Epithelial cell of esophagus (primary cell): Measurements from ENCODE around the gene YWHAQ.

ENCODE experiments used
- DNase-seq: peaks from one replicate; pipeline ENCODE4 v3.0.0; 2010; ENCODE audit warnings: low read depth
- H3K4me3 ChIP-seq: 2 replicates; pipeline ENCODE4 v1.5.1; 2011; ENCODE audit warnings: mild to moderate bottlenecking, low read length, control low read depth
- TF ChIP-seq, protein P1 (sequence below): IDR thresholded peaks from 2 replicates; pipeline ENCODE4 v1.5.1; 2011; ENCODE audit warnings: low read depth, mild to moderate bottlenecking, low read length, control low read depth, inconsistent platforms; ENCODE audit not compliant: insufficient read depth; ENCODE audit errors: missing control alignments

The YWHAQ gene

DNA sequence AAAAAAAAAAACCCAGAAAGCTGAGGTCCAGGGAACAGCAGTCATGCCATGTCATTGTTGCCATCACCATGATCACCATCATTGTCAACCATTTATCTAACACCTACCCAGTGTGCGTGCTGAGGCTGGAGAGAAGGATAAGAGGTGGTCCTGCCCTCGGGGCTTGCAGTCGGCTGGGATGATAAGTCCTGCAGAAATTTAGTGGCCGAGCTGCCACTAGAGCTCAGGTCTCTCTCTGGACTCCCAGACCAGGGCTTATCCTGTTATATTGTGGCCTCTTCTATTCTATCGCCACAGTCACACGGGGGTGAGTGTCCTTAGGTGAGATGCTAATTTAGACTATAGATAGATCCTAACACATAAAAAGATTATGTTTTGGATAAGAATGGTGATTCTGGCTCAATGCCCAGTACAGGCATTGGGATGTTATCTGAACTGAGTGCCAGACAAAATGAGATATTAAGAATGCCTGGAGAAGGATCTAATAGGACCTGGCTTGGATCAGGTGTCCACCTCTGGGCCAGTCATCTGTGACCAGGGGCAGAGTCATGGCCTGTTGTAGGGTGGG, 43.2 kb upstream of the YWHAQ start:
- no peak for DNase-seq

DNA sequence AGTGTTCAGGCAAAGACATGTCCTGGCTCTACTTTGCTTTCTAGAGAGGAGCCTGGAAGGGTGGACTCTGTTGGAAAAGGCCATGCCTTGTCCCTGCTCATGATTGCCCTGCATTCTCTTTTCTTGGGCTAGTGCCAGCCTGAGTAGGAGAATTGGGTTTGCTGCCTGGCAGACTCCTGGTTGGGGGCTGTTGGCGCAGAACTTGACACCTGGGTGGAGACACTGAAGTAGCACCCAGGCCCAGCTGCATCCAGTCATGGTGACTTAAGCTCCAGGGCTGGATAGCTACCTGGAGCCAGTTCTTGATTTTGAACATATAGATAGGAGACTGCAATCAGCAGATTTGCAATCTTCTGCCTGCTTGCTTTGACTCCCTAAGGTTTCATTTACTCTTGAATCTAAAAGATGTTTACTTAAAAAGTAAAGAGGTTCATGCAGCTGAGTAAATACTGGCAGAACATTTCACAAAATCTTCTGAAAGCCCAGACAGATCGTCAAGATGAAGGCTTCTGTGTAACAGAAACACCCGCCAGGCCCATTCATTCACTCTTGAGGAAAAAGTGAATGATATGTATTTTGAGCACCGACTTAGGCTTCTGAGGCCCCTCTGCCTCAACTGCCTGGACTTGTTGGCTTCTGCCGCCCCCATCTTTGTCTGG, 38.0 kb upstream of the YWHAQ start:
- TF ChIP-seq, protein P1, sequence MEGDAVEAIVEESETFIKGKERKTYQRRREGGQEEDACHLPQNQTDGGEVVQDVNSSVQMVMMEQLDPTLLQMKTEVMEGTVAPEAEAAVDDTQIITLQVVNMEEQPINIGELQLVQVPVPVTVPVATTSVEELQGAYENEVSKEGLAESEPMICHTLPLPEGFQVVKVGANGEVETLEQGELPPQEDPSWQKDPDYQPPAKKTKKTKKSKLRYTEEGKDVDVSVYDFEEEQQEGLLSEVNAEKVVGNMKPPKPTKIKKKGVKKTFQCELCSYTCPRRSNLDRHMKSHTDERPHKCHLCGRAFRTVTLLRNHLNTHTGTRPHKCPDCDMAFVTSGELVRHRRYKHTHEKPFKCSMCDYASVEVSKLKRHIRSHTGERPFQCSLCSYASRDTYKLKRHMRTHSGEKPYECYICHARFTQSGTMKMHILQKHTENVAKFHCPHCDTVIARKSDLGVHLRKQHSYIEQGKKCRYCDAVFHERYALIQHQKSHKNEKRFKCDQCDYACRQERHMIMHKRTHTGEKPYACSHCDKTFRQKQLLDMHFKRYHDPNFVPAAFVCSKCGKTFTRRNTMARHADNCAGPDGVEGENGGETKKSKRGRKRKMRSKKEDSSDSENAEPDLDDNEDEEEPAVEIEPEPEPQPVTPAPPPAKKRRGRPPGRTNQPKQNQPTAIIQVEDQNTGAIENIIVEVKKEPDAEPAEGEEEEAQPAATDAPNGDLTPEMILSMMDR: no peak
- no peak for DNase-seq
- no peak overlapping the region for H3K4me3 ChIP-seq

More for the DNA sequence above, 43.2 kb upstream of the YWHAQ start:
- TF ChIP-seq, protein P1: no peak
- H3K4me3 ChIP-seq: no peak overlapping the region

DNA sequence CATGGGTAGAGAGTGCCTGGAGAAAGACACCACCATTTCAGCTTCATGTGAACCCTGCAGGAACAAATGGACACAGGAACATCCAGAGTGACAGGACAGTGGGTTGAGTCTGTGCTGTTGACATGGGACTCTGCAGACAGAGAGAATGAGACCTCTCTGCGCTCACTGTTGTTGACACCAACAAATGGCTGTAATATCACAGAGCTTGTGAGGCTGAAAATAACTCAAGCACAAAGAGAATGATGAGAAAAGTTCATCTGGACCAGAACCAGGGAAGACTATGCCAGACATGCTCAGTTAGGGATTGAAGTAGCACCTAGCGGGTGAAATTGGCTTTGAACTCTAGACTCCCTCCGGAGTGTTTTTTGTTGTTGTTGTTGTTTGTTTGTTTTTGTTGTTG, 37.0 kb upstream of the YWHAQ start:
- DNase-seq: no peak
- H3K4me3 ChIP-seq: no peak overlapping the region
- TF ChIP-seq, protein P1: no peak

DNA sequence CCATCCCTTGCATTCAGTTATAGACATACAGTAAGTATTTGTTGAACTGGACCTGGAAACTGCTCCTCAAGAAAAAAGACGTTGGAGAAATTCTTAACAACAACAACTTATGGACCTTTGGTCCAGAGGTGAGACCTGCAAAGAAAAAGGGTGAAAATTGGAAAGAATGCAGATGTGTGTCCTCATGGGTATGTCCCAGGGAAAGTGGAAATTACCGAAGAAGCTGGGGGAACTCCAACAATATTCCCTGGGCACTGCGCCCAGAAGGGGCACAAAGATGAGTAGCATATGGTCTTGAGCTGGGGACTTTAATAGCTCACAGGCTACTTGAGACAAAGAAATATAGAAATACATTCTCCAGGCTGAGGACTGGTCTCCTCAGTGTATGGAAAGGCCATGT, 35.5 kb upstream of the YWHAQ start:
- H3K4me3 ChIP-seq: no peak overlapping the region
- no peak for DNase-seq
- TF ChIP-seq, protein P1: no peak

DNA sequence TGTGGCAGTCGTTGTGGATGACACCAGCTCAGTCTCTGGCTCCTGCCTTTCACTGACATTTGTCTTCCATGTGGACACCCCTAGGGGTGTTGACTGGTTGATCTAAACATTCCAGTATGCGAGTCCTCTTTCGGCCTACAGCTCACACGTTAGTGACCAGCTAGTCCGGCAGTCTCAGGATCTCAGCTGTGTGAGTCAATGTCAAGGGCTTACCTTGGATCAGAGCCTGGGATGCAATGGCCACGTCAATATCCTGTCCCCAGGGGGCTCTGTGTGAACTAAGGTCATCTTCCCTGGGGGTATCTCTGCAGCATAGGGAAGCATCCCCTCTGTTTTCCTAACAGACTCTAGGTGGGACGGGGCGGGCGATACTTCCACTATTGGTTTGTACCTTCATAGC, 35.1 kb upstream of the YWHAQ start:
- DNase-seq: no peak
- TF ChIP-seq, protein P1: no peak
- H3K4me3 ChIP-seq: no peak overlapping the region

DNA sequence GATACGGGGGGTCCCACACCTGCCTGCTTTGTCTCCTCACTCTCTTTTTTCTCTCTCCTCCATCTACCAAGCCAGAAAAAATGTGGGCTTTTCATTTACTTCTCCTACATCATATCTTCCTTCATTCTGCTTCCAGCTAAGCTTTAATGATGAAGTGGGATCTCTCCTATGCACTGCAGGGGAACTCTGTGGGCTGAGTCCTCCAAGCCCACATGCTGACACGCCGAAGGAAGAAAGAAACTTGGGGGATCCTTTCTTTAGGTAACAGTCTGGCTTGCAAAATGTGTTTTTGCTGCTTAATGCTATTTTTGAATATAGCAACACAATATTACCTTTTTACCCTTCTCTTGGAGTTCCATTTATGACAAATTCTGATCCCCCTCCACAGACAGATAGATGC, 33.6 kb upstream of the YWHAQ start:
- no peak for DNase-seq
- TF ChIP-seq, protein P1: no peak

More for the DNA sequence above, 33.6 kb upstream of the YWHAQ start:
- H3K4me3 ChIP-seq: no peak overlapping the region
